Gastrocnemius medialis (tissue), 4 donors: Measurements from ENCODE around the gene EEIG1. TPM values are rescaled to one million over a fixed set of nuclear protein-coding genes. Genes with fewer than 3 reads are reported as not detected.

Experiments
- ATAC-seq, 2 donors: fragments of 150-250 bp; one replicate each; pipeline ENCODE4 v1.9.1; 2016
- DNase-seq, 2 donors: peaks; one replicate each; pipeline ENCODE4 v3.0.0-alpha.2; 2019
- H3K27ac ChIP-seq, 4 donors: fragments of 200-600 bp; sonication (generic); 1 replicate in 1 of 4; 2 replicates in 3 of 4; pipeline ENCODE4 v1.5.1; 2016 to 2018; ENCODE audit warnings: mild to moderate bottlenecking in 2 of 4, moderate library complexity in 1 of 4
- H3K27me3 ChIP-seq, 3 donors: fragments of 200-600 bp; sonication (generic) in 2 of 3; 1 replicate in 1 of 3; 2 replicates in 2 of 3; pipeline versions ENCODE4 v1.5.1 to v1.6.0; 2016 to 2019; ENCODE audit warnings: mild to moderate bottlenecking in 1 of 3, moderate library complexity in 1 of 3
- H3K36me3 ChIP-seq, 2 donors: fragments of 200-600 bp; sonication (generic) in 1 of 2; one replicate each; pipeline ENCODE4 v1.5.1; 2017 to 2018
- H3K4me1 ChIP-seq, 2 donors: fragments of 200-600 bp; sonication (generic) in 1 of 2; one replicate each; pipeline ENCODE4 v1.5.1; 2016 to 2017; ENCODE audit warnings: mild to moderate bottlenecking in 2 of 2
- H3K4me3 ChIP-seq, 4 donors: fragments of 200-600 bp; sonication (generic) in 3 of 4; 1 replicate in 1 of 4; 2 replicates in 3 of 4; pipeline ENCODE4 v1.5.1; 2016 to 2019; ENCODE audit warnings: mild to moderate bottlenecking in 2 of 4
- H3K9me3 ChIP-seq, 3 donors: fragments of 200-600 bp; sonication (generic) in 2 of 3; 1 replicate in 1 of 3; 2 replicates in 2 of 3; pipeline ENCODE4 v1.5.1; 2016 to 2019
- CTCF ChIP-seq, 5 experiments: fragments of 450-650 bp in 3 of 5; fragments of 200-600 bp in 2 of 5; sonication (generic) in 2 of 5; IDR thresholded peaks in 4 of 5; conservative IDR thresholded peaks in 1 of 5; 1 replicate in 4 of 5; 2 replicates in 1 of 5; pipeline ENCODE4 v1.5.1; 2016 to 2019; ENCODE audit warnings: antibody characterized with exemption in 5 of 5, mild to moderate bottlenecking in 3 of 5, moderate library complexity in 3 of 5
- POLR2A ChIP-seq, 2 donors: fragments of 450-650 bp; IDR thresholded peaks; one replicate each; pipeline ENCODE4 v1.6.1; 2017; ENCODE audit warnings: antibody characterized with exemption in 2 of 2, mild to moderate bottlenecking in 2 of 2, moderate library complexity in 2 of 2
- in situ Hi-C, 4 donors: fragments of 200-750 bp; cut with MboI; loops; one replicate each; pipeline versions ENCODE4 v1.15.0 to v1.8.0; 2017; ENCODE audit warnings: low sequenced_read_pairs in 4 of 4
- intact Hi-C: fragments of 100-400 bp; cut with DNase I; formaldehyde crosslinking; loops from one replicate; pipeline ENCODE4 v1.15.1; 2023; ENCODE audit warnings: low total_unique reads
- total RNA-seq, 4 donors: library from RNA; depleted of rRNA; stranded (reverse); fragments of >200 nt; gene quantifications; one replicate each; pipeline versions ENCODE4 v1.1.0 to v1.2.3, GENCODE V29; 2016

Gene EEIG1
- total RNA-seq, 4 donors from 2014 or later: 1.8 to 4.5 (median 2.8) TPM

- Histone ChIP-seq H3K36me3 (no peaks in the 10 kb centered on the region), H3K9me3 (no peaks in the 10 kb centered on the region), H3K4me3 (no peak overlapping the region), H3K27me3 (no peaks in the 10 kb centered on the region), H3K4me1 (no peaks in the 10 kb centered on the region), H3K27ac (no peak overlapping the region)
- TF ChIP-seq CTCF (IDR thresholded peaks at IDR 0.05 in 4 of 5, conservative IDR thresholded peaks at IDR 0.05 in 1 of 5) (no peak), POLR2A (IDR thresholded peaks at IDR 0.05) (no peak)
- intact Hi-C loops: no loop called here
- in situ Hi-C loops: no loop called here
- no peak for DNase-seq
- no peak for ATAC-seq
Observed at GRCh38 chr9:128008171-128008570, 27.4 kb upstream of the EEIG1 start.

DNA sequence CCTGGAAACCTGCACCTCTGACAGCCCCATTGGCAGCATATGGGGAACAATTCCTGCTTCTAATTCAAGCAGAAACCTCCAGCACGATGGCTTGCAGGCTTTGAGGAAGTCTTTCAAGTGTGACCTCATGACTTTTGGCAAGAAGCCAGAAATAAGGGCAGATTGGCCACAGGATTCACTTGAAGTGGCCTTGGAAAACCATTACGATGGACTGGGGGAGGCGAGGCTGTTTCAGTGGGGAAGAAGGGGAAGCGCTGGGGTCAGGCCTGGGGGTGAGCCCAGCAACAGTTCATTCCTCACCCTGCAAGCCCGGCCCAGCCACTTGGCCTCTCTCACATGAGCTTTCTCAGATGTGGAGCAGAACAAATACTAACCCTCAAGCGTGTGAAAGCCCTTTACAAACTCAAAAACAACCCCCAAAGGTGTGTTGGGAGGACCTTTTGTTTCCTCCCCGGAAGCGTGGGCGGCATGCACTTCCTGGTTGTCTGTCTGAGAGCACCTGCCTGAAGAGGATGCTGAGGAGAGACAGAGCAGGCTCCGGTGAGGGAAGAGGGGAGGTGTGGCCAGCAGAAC lies 26.9 kb upstream of the EEIG1 start:
- TF ChIP-seq POLR2A (IDR thresholded peaks at IDR 0.05) (no peak), CTCF (IDR thresholded peaks at IDR 0.05 in 4 of 5, conservative IDR thresholded peaks at IDR 0.05 in 1 of 5) (no peak)
- intact Hi-C loops: no loop called here
- H3K4me1 ChIP-seq: no peaks in the 10 kb centered on the region
- H3K27ac ChIP-seq: no peak overlapping the region
- peak in 1 of 2 donors; percentile 35 for DNase-seq
- peak in 1 of 2 donors; percentile 54 for ATAC-seq
- H3K27me3 ChIP-seq: no peaks in the 10 kb centered on the region
- no peaks in the 10 kb centered on the region for H3K9me3 ChIP-seq
- in situ Hi-C loops: no loop called here
- no peaks in the 10 kb centered on the region for H3K36me3 ChIP-seq
- H3K4me3 ChIP-seq: no peak overlapping the region

DNA sequence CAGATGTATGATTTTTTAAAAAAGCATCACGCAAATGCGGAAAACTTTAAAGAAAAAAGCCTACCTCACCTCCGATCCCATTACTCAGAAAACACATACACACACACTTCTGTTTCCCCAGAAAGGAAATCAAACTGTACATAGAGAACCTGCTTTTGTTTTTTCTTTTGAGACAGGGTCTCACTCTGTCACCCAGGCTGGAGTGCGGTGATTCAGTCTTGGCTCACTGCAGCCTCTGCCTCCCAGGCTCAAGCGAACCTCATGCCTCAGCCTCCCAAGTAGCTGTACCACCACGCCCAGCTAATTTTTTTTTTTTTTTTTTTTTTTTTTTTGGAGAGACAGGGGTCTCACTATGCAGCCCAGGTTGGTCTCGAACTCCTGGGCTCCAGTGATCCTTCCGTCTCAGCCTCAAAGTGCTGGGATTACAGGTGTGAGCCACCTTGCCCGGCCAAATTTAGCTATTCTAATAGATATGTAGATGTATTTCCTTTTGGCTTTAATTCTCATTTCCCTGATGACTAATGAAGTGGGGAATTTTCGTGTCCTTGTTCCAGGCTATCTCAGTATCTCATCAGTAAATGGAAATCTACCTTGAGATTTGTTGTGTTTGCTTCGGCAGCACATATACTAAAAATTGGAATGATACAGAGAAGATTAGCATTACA lies 25.7 kb upstream of the EEIG1 start:
- no peak for TF ChIP-seq POLR2A (IDR thresholded peaks at IDR 0.05)
- TF ChIP-seq CTCF (IDR thresholded peaks at IDR 0.05 in 4 of 5, conservative IDR thresholded peaks at IDR 0.05 in 1 of 5): no peak
- in situ Hi-C loops (no loop called here), intact Hi-C loops (no loop called here)
- Histone ChIP-seq H3K27me3 (no peaks in the 10 kb centered on the region), H3K4me3 (no peak overlapping the region), H3K27ac (no peak overlapping the region), H3K4me1 (no peaks in the 10 kb centered on the region), H3K9me3 (no peaks in the 10 kb centered on the region), H3K36me3 (no peaks in the 10 kb centered on the region)
- ATAC-seq (no peak), DNase-seq (no peak)

DNA sequence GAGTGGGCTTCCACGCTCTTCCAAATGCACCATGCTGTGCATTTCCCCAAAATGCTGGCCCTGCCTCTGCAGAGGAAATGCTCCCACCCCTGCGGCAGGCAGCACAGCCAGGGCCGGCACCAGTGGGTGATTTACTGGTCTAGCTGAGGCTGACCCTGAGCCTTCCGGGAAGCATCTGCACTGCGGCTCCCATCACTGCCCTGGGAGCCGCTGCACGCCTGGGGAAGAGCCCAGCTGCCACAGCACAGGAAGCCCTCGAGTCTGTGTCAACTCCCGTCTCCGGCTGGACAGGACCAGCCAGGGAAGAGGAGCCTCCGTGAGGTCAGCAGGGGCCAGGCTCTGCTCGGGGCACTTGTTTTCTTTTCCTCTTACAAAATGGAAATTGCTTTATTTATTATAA lies 25.1 kb upstream of the EEIG1 start:
- no peaks in the 10 kb centered on the region for H3K36me3 ChIP-seq
- H3K27me3 ChIP-seq: no peaks in the 10 kb centered on the region
- no peak overlapping the region for H3K27ac ChIP-seq
- intact Hi-C loops: no loop called here
- H3K9me3 ChIP-seq: no peaks in the 10 kb centered on the region
- TF ChIP-seq POLR2A (IDR thresholded peaks at IDR 0.05) (no peak), CTCF (IDR thresholded peaks at IDR 0.05 in 4 of 5, conservative IDR thresholded peaks at IDR 0.05 in 1 of 5) (no peak)
- in situ Hi-C loops: no loop called here
- ATAC-seq (peak in 1 of 2 donors; percentile 11), DNase-seq (no peak)
- no peaks in the 10 kb centered on the region for H3K4me1 ChIP-seq
- no peak overlapping the region for H3K4me3 ChIP-seq
